HepG2 (cell line): Measurements from ENCODE around the gene UBALD1. TPM values are rescaled to one million over a fixed set of nuclear protein-coding genes. Genes with fewer than 3 reads are reported as not detected.
A peak's percentile ranks its signal among the peaks of the same experiment; 100 is the strongest.

ENCODE experiments used
- ASH2L ChIP-seq: fragments of 300-600, 200-600 bp; sonication (generic); IDR thresholded peaks from 2 replicates; pipeline ENCODE4 v1.7.0; 2017; ENCODE audit warnings: low read depth, mild to moderate bottlenecking, moderate library complexity, mixed read lengths, low read length; ENCODE audit not compliant: insufficient read length
- BHLHE40 ChIP-seq: IDR thresholded peaks from 2 replicates; pipeline ENCODE4 v1.6.1; 2011; ENCODE audit warnings: low read length, improper control_type of control experiment
- DPF2 ChIP-seq: sonication (generic); formaldehyde crosslinking; IDR thresholded peaks from 2 replicates; pipeline ENCODE4 v1.4.0; 2020; ENCODE audit warnings: mild to moderate bottlenecking, low read depth, missing genetic modification reagents, borderline replicate concordance
- HNRNPUL1 ChIP-seq: fragments of 200-400 bp; formaldehyde crosslinking; IDR thresholded peaks from 2 replicates; pipeline ENCODE4 v1.6.1; 2017; ENCODE audit warnings: low read depth, mild to moderate bottlenecking, low read length, moderate library complexity
- HOXA3 ChIP-seq: sonication (generic); formaldehyde crosslinking; IDR thresholded peaks from 2 replicates; pipeline ENCODE4 v1.5.0; 2020; ENCODE audit warnings: missing genetic modification reagents
- KDM5B ChIP-seq: sonication (generic); formaldehyde crosslinking; IDR thresholded peaks from 2 replicates; pipeline ENCODE4 v1.4.0; 2020; ENCODE audit warnings: missing genetic modification reagents, mild to moderate bottlenecking, borderline replicate concordance
- SATB2 ChIP-seq: sonication (generic); formaldehyde crosslinking; IDR thresholded peaks from 2 replicates; pipeline ENCODE4 v1.5.0; 2020; ENCODE audit warnings: missing genetic modification reagents
- YY1 ChIP-seq: IDR thresholded peaks from 2 replicates; pipeline ENCODE4 v1.6.1; 2011; ENCODE audit warnings: low read length, low read depth, moderate library complexity, mild to moderate bottlenecking; ENCODE audit not compliant: insufficient read depth, insufficient replicate concordance
- ZFP41 ChIP-seq: sonication (generic); formaldehyde crosslinking; IDR thresholded peaks from 2 replicates; pipeline ENCODE4 v1.4.0; 2020; ENCODE audit warnings: mild to moderate bottlenecking, missing genetic modification reagents, borderline replicate concordance
- ZFYVE20 ChIP-seq: sonication (generic); formaldehyde crosslinking; IDR thresholded peaks from 2 replicates; pipeline ENCODE4 v1.8.0; 2023; ENCODE audit warnings: low read depth, mild to moderate bottlenecking, moderate library complexity, missing genetic modification reagents, borderline replicate concordance
- ZNF660 ChIP-seq: sonication (generic); formaldehyde crosslinking; IDR thresholded peaks from 2 replicates; pipeline ENCODE4 v1.5.1; 2020; ENCODE audit warnings: mild to moderate bottlenecking, low read depth, missing genetic modification reagents, borderline replicate concordance
- ZSCAN12 ChIP-seq: sonication (generic); formaldehyde crosslinking; IDR thresholded peaks from 2 replicates; pipeline ENCODE4 v1.9.0; 2021; ENCODE audit warnings: mild to moderate bottlenecking, missing genetic modification reagents
- polyA plus RNA-seq, 8 experiments: library from polyadenylated mRNA; depleted of rRNA in 3 of 8; stranded (reverse) in 7 of 8; unstranded in 1 of 8; fragments of >200 nt; fragmentation: Illumina TruSeq in 4 of 8; extraction: Trizol in 4 of 8; gene quantifications; 2 replicates each; pipeline versions ENCODE4 v1.2.1 to v1.2.3, GENCODE V29; 2011 to 2016; ENCODE audit warnings: low read depth in 4 of 8, missing spikeins in 1 of 8, mixed read lengths in 1 of 8; ENCODE audit not compliant: insufficient read depth in 1 of 8
- total RNA-seq, 5 experiments: library from RNA; depleted of rRNA; stranded (reverse); fragments of >200 nt; fragmentation: Illumina TruSeq; extraction: Trizol; gene quantifications; 2 replicates each; pipeline ENCODE4 v1.2.3, GENCODE V29; 2016; ENCODE audit warnings: low read depth in 1 of 5
- TF ChIP-seq, protein P1 (sequence below): sonication (generic); formaldehyde crosslinking; IDR thresholded peaks from 2 replicates; pipeline ENCODE4 v1.5.0; 2020; ENCODE audit warnings: mild to moderate bottlenecking, missing genetic modification reagents, borderline replicate concordance
- TF ChIP-seq, protein P2 (sequence below): IDR thresholded peaks from 2 replicates; pipeline ENCODE4 v1.6.1; 2018; ENCODE audit warnings: missing genetic modification reagents
- TF ChIP-seq, protein P3 (sequence below): sonication (generic); formaldehyde crosslinking; IDR thresholded peaks from 2 replicates; pipeline ENCODE4 v1.4.0; 2020; ENCODE audit warnings: missing genetic modification reagents
- TF ChIP-seq, protein P4 (sequence below): IDR thresholded peaks from 2 replicates; pipeline ENCODE4 v1.6.1; 2012; ENCODE audit warnings: low read length, improper control_type of control experiment
- TF ChIP-seq, protein P5 (sequence below): IDR thresholded peaks from 2 replicates; pipeline ENCODE4 v1.6.1; 2016; ENCODE audit warnings: missing compliant biosample characterization, missing genetic modification reagents, borderline replicate concordance

UBALD1 gene
- total and polyA plus RNA-seq, 2 of the 13 experiments (the other 11 are each of a cell fraction or from before 2014, with no cell fraction given): 6.8 to 12.3 TPM

DNA sequence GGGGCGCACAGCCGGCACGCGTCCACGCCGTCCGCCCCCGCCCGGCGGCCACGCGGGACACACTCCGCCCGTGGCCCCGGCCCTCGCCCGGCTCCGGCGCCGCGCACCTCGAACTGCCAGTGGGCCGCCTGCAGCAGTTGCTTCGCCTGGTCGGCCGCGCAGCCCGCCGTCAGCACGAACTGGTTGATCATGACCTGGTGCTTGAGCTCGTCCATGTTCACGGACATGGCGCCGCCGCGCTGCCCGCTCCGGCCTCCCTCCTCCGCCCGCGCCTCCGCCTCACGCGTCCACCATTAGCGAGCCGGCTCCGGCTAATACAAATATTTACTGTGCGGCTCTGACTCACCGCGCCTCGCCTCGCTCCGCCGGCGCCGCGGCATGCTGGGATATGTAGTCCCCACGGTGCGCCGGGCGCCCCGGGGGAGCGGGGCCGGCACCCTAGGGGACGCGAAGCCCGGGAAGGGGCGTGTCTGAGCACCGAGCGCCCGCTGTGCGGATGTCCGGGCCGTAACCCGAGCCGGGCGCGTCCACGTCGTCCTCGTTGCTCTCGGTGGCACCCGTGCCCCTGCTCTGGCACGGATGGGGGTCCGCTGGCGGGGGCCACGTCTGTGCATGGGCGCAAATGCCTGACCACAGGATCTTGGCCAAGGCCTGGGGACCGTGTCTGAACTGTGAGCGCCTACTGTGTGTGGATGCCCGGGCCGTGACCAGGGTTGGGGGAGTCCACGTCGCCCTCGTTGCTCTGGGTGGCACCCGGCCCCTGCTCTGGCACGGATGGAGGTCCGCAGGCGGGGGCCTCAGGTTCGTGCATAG lies at the start of gene UBALD1 (continued):
- TF ChIP-seq, protein P1, sequence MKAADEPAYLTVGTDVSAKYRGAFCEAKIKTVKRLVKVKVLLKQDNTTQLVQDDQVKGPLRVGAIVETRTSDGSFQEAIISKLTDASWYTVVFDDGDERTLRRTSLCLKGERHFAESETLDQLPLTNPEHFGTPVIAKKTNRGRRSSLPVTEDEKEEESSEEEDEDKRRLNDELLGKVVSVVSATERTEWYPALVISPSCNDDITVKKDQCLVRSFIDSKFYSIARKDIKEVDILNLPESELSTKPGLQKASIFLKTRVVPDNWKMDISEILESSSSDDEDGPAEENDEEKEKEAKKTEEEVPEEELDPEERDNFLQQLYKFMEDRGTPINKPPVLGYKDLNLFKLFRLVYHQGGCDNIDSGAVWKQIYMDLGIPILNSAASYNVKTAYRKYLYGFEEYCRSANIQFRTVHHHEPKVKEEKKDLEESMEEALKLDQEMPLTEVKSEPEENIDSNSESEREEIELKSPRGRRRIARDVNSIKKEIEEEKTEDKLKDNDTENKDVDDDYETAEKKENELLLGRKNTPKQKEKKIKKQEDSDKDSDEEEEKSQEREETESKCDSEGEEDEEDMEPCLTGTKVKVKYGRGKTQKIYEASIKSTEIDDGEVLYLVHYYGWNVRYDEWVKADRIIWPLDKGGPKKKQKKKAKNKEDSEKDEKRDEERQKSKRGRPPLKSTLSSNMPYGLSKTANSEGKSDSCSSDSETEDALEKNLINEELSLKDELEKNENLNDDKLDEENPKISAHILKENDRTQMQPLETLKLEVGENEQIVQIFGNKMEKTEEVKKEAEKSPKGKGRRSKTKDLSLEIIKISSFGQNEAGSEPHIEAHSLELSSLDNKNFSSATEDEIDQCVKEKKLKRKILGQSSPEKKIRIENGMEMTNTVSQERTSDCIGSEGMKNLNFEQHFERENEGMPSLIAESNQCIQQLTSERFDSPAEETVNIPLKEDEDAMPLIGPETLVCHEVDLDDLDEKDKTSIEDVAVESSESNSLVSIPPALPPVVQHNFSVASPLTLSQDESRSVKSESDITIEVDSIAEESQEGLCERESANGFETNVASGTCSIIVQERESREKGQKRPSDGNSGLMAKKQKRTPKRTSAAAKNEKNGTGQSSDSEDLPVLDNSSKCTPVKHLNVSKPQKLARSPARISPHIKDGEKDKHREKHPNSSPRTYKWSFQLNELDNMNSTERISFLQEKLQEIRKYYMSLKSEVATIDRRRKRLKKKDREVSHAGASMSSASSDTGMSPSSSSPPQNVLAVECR (CRISPR knock-in tag): peak; percentile 81; the same call in 1 of the 2 replicates
- TF ChIP-seq ASH2L (peak; percentile 68), YY1 (peak; percentile 95), KDM5B (CRISPR knock-in tag) (no peak; the same call in 1 of the 2 replicates), ZNF660 (CRISPR knock-in tag) (no peak), DPF2 (CRISPR knock-in tag) (peak; percentile 60; the same call in 1 of the 2 replicates), HOXA3 (peak; percentile 96), ZFP41 (CRISPR knock-in tag) (no peak), ZFYVE20 (CRISPR knock-in tag) (no peak), ZSCAN12 (CRISPR knock-in tag) (no peak), SATB2 (CRISPR knock-in tag) (peak; percentile 98), BHLHE40 (peak; percentile 56; the same call in 1 of the 2 replicates), HNRNPUL1 (no peak)
- TF ChIP-seq, protein P2, sequence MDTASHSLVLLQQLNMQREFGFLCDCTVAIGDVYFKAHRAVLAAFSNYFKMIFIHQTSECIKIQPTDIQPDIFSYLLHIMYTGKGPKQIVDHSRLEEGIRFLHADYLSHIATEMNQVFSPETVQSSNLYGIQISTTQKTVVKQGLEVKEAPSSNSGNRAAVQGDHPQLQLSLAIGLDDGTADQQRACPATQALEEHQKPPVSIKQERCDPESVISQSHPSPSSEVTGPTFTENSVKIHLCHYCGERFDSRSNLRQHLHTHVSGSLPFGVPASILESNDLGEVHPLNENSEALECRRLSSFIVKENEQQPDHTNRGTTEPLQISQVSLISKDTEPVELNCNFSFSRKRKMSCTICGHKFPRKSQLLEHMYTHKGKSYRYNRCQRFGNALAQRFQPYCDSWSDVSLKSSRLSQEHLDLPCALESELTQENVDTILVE (CRISPR knock-in tag): peak; percentile 98
- TF ChIP-seq, protein P3, sequence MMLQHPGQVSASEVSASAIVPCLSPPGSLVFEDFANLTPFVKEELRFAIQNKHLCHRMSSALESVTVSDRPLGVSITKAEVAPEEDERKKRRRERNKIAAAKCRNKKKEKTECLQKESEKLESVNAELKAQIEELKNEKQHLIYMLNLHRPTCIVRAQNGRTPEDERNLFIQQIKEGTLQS: peak; percentile 96
- TF ChIP-seq, protein P4, sequence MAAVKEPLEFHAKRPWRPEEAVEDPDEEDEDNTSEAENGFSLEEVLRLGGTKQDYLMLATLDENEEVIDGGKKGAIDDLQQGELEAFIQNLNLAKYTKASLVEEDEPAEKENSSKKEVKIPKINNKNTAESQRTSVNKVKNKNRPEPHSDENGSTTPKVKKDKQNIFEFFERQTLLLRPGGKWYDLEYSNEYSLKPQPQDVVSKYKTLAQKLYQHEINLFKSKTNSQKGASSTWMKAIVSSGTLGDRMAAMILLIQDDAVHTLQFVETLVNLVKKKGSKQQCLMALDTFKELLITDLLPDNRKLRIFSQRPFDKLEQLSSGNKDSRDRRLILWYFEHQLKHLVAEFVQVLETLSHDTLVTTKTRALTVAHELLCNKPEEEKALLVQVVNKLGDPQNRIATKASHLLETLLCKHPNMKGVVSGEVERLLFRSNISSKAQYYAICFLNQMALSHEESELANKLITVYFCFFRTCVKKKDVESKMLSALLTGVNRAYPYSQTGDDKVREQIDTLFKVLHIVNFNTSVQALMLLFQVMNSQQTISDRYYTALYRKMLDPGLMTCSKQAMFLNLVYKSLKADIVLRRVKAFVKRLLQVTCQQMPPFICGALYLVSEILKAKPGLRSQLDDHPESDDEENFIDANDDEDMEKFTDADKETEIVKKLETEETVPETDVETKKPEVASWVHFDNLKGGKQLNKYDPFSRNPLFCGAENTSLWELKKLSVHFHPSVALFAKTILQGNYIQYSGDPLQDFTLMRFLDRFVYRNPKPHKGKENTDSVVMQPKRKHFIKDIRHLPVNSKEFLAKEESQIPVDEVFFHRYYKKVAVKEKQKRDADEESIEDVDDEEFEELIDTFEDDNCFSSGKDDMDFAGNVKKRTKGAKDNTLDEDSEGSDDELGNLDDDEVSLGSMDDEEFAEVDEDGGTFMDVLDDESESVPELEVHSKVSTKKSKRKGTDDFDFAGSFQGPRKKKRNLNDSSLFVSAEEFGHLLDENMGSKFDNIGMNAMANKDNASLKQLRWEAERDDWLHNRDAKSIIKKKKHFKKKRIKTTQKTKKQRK: no peak
- TF ChIP-seq, protein P5, sequence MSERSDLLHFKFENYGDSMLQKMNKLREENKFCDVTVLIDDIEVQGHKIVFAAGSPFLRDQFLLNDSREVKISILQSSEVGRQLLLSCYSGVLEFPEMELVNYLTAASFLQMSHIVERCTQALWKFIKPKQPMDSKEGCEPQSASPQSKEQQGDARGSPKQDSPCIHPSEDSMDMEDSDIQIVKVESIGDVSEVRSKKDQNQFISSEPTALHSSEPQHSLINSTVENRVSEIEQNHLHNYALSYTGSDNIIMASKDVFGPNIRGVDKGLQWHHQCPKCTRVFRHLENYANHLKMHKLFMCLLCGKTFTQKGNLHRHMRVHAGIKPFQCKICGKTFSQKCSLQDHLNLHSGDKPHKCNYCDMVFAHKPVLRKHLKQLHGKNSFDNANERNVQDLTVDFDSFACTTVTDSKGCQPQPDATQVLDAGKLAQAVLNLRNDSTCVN (CRISPR knock-in tag): peak; percentile 68; the same call in 1 of the 2 replicates
